ENCODE results near the gene HCN4. TPM values are rescaled to one million over a fixed set of nuclear protein-coding genes. Genes with fewer than 3 reads are reported as not detected.

HCN4 gene
- total and polyA plus RNA-seq, 2 donors (not counting 1 experiment from before 2014, with no cell fraction given), result not detected

GRCh38 chr15:73270366-73271097 lies 98.2 kb downstream of the HCN4 start:
- H3K36me3 ChIP-seq (ENCODE audit: control insufficient read depth, insufficient read depth, low read length), result no peaks in the 10 kb centered on the region
- no peak overlapping the region for H3K27ac ChIP-seq (ENCODE audit: insufficient read depth, low read length)
- no peaks in the 10 kb centered on the region for H4K20me1 ChIP-seq (ENCODE audit: control insufficient read depth, extremely low read depth, insufficient read depth, low read length)
- H3K9me3 ChIP-seq (ENCODE audit: control insufficient read depth, insufficient read depth, low read depth, low read length), result no peaks in the 10 kb centered on the region
- H3K9ac ChIP-seq (ENCODE audit: insufficient read depth, low read length), result no peak overlapping the region
- no peaks in the 10 kb centered on the region for H3K79me2 ChIP-seq (ENCODE audit: control insufficient read depth, insufficient read depth, low read length)
- H3K4me2 ChIP-seq (ENCODE audit: extremely low read depth, insufficient read depth, low read length), result no peak overlapping the region
- DNase-seq (ENCODE audit: low read depth in 2 of 2), result no peak
- no peak overlapping the region for H3K4me3 ChIP-seq (replicated peaks in 1 of 4; ENCODE audit: control extremely low read depth in 1 of 4, insufficient read depth in 1 of 4, low read depth in 3 of 4, low read length in 4 of 4)
- no peak for TF ChIP-seq EZH2 (IDR thresholded peaks at IDR 0.05; ENCODE audit: low read length, missing control alignments)
- TF ChIP-seq CTCF (conservative IDR thresholded peaks at IDR 0.05 in 1 of 2, IDR thresholded peaks at IDR 0.05 in 1 of 2; ENCODE audit: low read depth in 1 of 2, low read length in 2 of 2), result no peak
- no peaks in the 10 kb centered on the region for H3K4me1 ChIP-seq (ENCODE audit: control insufficient read depth, extremely low read depth, insufficient read depth, low read length)
- H2AFZ ChIP-seq (ENCODE audit: low read length), result no peak overlapping the region
- H3K27me3 ChIP-seq (ENCODE audit: control insufficient read depth, insufficient read depth, low read length), result no peaks in the 10 kb centered on the region

Other genes with a start within 250 kb of the HCN4 start
- not detected in 2 replicates for gene REC114, start 74.2 kb upstream of the HCN4 start, total RNA-seq
- not detected in 2 replicates for gene REC114, start 74.2 kb upstream of the HCN4 start, polyA plus RNA-seq